MM.1S (cell line): ENCODE data around the gene SNX19.
"Not testable (repeated sequence)": the region's sequence is repeated elsewhere in the genome, so short reads cannot be mapped to it uniquely, and the experiment has no call there.

ENCODE experiments used
- CTCF ChIP-seq: fragments of 300-600 bp; sonication (generic); IDR thresholded peaks from 2 replicates; pipeline ENCODE4 v1.5.1; 2016; ENCODE audit warnings: antibody characterized with exemption, low read length, mixed read lengths
- EZH2 ChIP-seq: fragments of 300-600 bp; sonication (generic); optimal IDR thresholded peaks from 2 replicates; pipeline ENCODE3; 2017; ENCODE audit warnings: low read depth, mild to moderate bottlenecking, antibody characterized with exemption, low read length, mixed read lengths
- EZH2phosphoT487 ChIP-seq: fragments of 300-600 bp; sonication (generic); IDR thresholded peaks from 2 replicates; pipeline ENCODE4 v1.6.1; 2018; ENCODE audit warnings: antibody characterized with exemption, low read length

GRCh38 chr11:130855707-130856106 is 60.6 kb downstream of the SNX19 start:
- not testable (repeated sequence) for TF ChIP-seq CTCF, EZH2, EZH2phosphoT487
